Breast epithelium (tissue), 4 donors: ENCODE measurements around the gene NNAT. TPM values are rescaled to one million over a fixed set of nuclear protein-coding genes. Genes with fewer than 3 reads are reported as not detected.
"Not testable (repeated sequence)": the region's sequence is repeated elsewhere in the genome, so short reads cannot be mapped to it uniquely, and the experiment has no call there.

Experiments used
- DNase-seq, 2 donors: peaks; one replicate each; pipeline ENCODE4 v3.0.0-alpha.2; 2019; ENCODE audit warnings: low spot score in 2 of 2
- H3K27ac ChIP-seq, 2 donors: fragments of 200-600 bp; sonication (generic) in 1 of 2; one replicate each; pipeline ENCODE4 v1.5.1; 2016 to 2019; ENCODE audit warnings: mild to moderate bottlenecking in 1 of 2
- H3K27me3 ChIP-seq, 2 donors: fragments of 200-600 bp; sonication (generic) in 1 of 2; one replicate each; pipeline versions ENCODE4 v1.5.1 to v1.6.0; 2017 to 2019; ENCODE audit warnings: control low read depth in 1 of 2, mild to moderate bottlenecking in 1 of 2
- H3K36me3 ChIP-seq: fragments of 200-600 bp; one replicate; pipeline ENCODE4 v1.5.1; 2019
- H3K4me1 ChIP-seq, 2 donors: fragments of 200-600 bp; sonication (generic); one replicate each; pipeline ENCODE4 v1.5.1; 2016 to 2019; ENCODE audit warnings: control low read depth in 1 of 2
- H3K4me3 ChIP-seq, 3 donors: fragments of 200-600 bp; sonication (generic); 1 replicate in 2 of 3; 2 replicates in 1 of 3; pipeline ENCODE4 v1.5.1; 2016 to 2019; ENCODE audit warnings: mild to moderate bottlenecking in 3 of 3, moderate library complexity in 2 of 3
- H3K9me3 ChIP-seq, 2 donors: fragments of 200-600 bp; sonication (generic) in 1 of 2; one replicate each; pipeline ENCODE4 v1.5.1; 2016 to 2019; ENCODE audit warnings: control low read depth in 1 of 2
- CTCF ChIP-seq, 3 donors: fragments of 450-650 bp; IDR thresholded peaks; one replicate each; pipeline ENCODE4 v1.5.1; 2016 to 2017; ENCODE audit warnings: antibody characterized with exemption in 3 of 3, mild to moderate bottlenecking in 3 of 3, moderate library complexity in 3 of 3
- POLR2A ChIP-seq: fragments of 450-650 bp; IDR thresholded peaks from one replicate; pipeline ENCODE4 v1.6.1; 2016; ENCODE audit warnings: antibody characterized with exemption, mild to moderate bottlenecking, moderate library complexity
- POLR2AphosphoS5 ChIP-seq, 3 donors: sonication (generic); formaldehyde crosslinking; IDR thresholded peaks; one replicate each; pipeline ENCODE4 v1.6.1; 2017; ENCODE audit warnings: antibody characterized with exemption in 3 of 3
- intact Hi-C: fragments of 100-400 bp; cut with DNase I; formaldehyde crosslinking; loops from one replicate; pipeline ENCODE4 v1.15.1; 2023; ENCODE audit warnings: low total_unique reads
- total RNA-seq, 3 donors: library from RNA; depleted of rRNA; stranded (reverse); fragments of >200 nt; gene quantifications; one replicate each; pipeline ENCODE4 v1.1.0, GENCODE V29; 2016

Gene NNAT
- total RNA-seq, 3 donors from 2014 or later = 3.9 to 82.1 (median 9.7) TPM

DNA sequence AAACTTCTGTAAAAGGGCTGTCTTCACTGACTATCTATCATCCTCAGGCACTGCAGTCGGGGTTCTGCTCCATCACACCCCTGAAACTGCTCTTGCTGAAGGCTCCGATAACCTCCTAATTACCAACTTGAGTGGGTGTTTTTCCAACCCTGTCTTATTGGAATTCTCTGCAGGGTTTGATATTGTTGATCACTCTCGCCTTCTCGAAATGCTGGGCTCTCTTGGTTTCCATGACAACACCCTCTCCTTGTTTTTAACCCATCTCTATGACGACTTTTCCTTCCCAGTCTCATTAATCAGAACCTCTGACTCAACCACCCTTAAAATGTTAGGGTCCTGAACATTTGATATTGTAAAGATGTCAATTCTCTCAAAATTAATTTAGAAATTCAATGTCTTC lies 39.4 kb upstream of the NNAT start:
- no peak for TF ChIP-seq POLR2AphosphoS5 (IDR thresholded peaks at IDR 0.05)
- TF ChIP-seq POLR2A = no peak
- TF ChIP-seq CTCF (IDR thresholded peaks at IDR 0.05) = no peak
- Histone ChIP-seq H3K4me1 (no peaks in the 10 kb centered on the region), H3K9me3 (no peaks in the 10 kb centered on the region), H3K4me3 (no peak overlapping the region), H3K27me3 (no peaks in the 10 kb centered on the region), H3K36me3 (no peaks in the 10 kb centered on the region), H3K27ac (no peak overlapping the region)
- DNase-seq = no peak
- intact Hi-C loops = no loop called here

- H3K9me3 ChIP-seq = no peaks in the 10 kb centered on the region
- no peak overlapping the region for H3K4me3 ChIP-seq
- intact Hi-C loops = no loop called here
- no peak for DNase-seq
- no peaks in the 10 kb centered on the region for H3K36me3 ChIP-seq
- H3K4me1 ChIP-seq = no peaks in the 10 kb centered on the region
- no peak overlapping the region for H3K27ac ChIP-seq
- no peaks in the 10 kb centered on the region for H3K27me3 ChIP-seq
- TF ChIP-seq POLR2AphosphoS5 (IDR thresholded peaks at IDR 0.05) (no peak), POLR2A (no peak), CTCF (IDR thresholded peaks at IDR 0.05) (no peak)
These were observed 36.7 kb upstream of the NNAT start for GRCh38 chr20:37484331-37484730.

DNA sequence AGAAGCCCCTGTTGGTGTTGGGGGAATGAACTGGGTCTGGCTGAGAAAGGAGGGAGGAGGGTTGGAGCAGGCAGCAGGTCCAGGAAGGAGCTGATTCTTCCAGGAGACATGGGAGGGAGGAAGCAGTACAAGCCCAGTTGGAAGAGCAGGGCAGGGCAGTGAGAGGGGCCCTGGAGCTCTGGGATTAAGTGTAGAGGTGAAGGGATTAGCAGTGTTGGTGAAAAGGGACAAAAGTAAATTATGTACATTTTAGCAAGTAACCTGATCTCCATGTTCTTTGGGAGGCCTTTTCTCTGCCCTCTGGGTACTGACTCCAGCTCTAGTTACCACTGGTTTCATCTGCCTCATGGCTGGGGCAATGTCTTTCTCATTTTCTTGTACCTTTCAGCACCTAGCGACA lies 34.8 kb upstream of the NNAT start:
- H3K4me1 ChIP-seq, DNase-seq, intact Hi-C loops, H3K27ac ChIP-seq, H3K9me3 ChIP-seq, H3K4me3 ChIP-seq, H3K36me3 ChIP-seq, H3K27me3 ChIP-seq: not testable (repeated sequence)

- H3K9me3 ChIP-seq = no peaks in the 10 kb centered on the region
- no peak overlapping the region for H3K4me3 ChIP-seq
- no peaks in the 10 kb centered on the region for H3K27me3 ChIP-seq
- no peaks in the 10 kb centered on the region for H3K36me3 ChIP-seq
- H3K4me1 ChIP-seq = no peaks in the 10 kb centered on the region
- intact Hi-C loops = no loop called here
- no peak for DNase-seq
- H3K27ac ChIP-seq = no peak overlapping the region
- TF ChIP-seq POLR2AphosphoS5 (IDR thresholded peaks at IDR 0.05) (no peak), POLR2A (no peak), CTCF (IDR thresholded peaks at IDR 0.05) (no peak)
These were observed 30.2 kb upstream of the NNAT start for GRCh38 chr20:37490663-37491350.

- Histone ChIP-seq H3K27me3 (no peaks in the 10 kb centered on the region), H3K27ac (no peak overlapping the region), H3K4me3 (no peak overlapping the region), H3K36me3 (no peaks in the 10 kb centered on the region), H3K4me1 (no peaks in the 10 kb centered on the region), H3K9me3 (no peaks in the 10 kb centered on the region)
- TF ChIP-seq CTCF (IDR thresholded peaks at IDR 0.05) (no peak), POLR2A (no peak), POLR2AphosphoS5 (IDR thresholded peaks at IDR 0.05) (no peak)
- no peak for DNase-seq
- intact Hi-C loops = no loop called here
These were observed 28.9 kb upstream of the NNAT start for GRCh38 chr20:37492096-37492625.
